ENCODE measurements around the gene NEMP1. TPM values are rescaled to one million over a fixed set of nuclear protein-coding genes. Genes with fewer than 3 reads are reported as not detected.

Gene NEMP1
- total and polyA plus RNA-seq, 10 of the 15 experiments (the other 5 are each of a cell fraction or from before 2014, with no cell fraction given), result 4.0 to 45.9 (median 19.8) TPM

DNA sequence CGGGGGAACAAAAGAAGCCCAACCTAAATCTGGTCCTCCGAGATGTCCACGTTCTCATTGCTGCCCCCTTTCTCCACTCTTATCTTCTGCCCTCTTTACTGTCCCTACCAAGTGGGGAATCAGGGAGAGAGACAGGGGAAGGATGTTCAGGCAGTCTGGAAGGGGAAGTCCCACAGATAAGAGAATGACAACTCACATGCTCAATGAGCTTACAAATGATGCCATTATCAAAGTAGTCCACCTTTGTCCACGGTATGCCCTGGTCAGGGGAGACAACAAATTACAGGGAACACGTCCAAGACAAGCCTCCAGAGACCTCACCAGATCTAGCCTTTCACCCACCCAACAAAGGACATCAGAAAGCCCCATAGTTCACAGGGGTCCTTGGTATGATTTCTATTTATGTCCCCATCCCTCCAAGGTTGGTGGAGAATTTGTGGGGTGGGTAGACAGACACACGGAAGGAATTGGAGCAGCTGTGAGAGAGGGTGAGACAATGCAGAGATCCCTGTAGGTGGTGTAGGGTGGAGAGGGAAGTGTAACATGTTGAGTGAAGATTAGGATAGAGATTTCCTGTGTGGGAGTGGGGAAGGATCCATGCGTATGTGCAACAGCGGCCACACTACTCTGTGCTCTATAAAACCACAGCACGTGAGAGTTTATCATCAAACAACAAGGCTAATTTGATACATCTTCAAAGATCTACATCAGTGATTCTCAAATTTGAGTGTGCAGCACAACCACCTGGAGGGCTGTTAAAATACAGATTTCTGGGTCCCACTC is 39.4 kb downstream of the NEMP1 start (continued):
- TF ChIP-seq, protein P1, sequence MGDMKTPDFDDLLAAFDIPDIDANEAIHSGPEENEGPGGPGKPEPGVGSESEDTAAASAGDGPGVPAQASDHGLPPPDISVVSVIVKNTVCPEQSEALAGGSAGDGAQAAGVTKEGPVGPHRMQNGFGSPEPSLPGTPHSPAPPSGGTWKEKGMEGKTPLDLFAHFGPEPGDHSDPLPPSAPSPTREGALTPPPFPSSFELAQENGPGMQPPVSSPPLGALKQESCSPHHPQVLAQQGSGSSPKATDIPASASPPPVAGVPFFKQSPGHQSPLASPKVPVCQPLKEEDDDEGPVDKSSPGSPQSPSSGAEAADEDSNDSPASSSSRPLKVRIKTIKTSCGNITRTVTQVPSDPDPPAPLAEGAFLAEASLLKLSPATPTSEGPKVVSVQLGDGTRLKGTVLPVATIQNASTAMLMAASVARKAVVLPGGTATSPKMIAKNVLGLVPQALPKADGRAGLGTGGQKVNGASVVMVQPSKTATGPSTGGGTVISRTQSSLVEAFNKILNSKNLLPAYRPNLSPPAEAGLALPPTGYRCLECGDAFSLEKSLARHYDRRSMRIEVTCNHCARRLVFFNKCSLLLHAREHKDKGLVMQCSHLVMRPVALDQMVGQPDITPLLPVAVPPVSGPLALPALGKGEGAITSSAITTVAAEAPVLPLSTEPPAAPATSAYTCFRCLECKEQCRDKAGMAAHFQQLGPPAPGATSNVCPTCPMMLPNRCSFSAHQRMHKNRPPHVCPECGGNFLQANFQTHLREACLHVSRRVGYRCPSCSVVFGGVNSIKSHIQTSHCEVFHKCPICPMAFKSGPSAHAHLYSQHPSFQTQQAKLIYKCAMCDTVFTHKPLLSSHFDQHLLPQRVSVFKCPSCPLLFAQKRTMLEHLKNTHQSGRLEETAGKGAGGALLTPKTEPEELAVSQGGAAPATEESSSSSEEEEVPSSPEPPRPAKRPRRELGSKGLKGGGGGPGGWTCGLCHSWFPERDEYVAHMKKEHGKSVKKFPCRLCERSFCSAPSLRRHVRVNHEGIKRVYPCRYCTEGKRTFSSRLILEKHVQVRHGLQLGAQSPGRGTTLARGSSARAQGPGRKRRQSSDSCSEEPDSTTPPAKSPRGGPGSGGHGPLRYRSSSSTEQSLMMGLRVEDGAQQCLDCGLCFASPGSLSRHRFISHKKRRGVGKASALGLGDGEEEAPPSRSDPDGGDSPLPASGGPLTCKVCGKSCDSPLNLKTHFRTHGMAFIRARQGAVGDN (IDR thresholded peaks at IDR 0.05), result no peak
- TF ChIP-seq, protein P2, sequence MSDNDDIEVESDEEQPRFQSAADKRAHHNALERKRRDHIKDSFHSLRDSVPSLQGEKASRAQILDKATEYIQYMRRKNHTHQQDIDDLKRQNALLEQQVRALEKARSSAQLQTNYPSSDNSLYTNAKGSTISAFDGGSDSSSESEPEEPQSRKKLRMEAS (IDR thresholded peaks at IDR 0.05; ENCODE audit: low read depth, low read length), result no peak
- no peak for TF ChIP-seq NR2F1 (conservative IDR thresholded peaks at IDR 0.05)

DNA sequence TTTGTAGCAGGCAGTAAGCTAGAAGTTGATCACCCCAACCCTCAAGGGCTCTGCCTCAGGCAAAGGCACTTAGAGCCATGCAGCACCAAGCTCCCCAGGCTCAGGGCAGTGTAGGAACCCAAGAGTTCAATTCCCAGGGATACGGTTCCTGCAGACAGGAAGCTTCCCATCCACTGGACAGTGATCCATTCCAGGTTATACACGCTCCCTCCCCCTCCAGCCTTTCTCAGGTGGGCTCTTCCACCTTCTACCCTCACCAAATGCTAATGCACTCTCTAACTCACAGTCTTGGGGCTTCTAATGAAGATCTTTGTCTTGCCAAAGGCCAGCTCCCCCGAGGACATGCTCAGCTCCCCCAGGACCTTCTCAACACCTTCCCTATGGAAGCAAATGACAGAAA is 41.3 kb downstream of the NEMP1 start:
- Histone ChIP-seq H3K4me1 (ENCODE audit: control insufficient read depth, insufficient read depth, low read length) (no peaks in the 10 kb centered on the region), H3K9me3 (replicated peaks; ENCODE audit: control insufficient read depth, insufficient read depth, low read length) (no peaks in the 10 kb centered on the region), H3K36me3 (ENCODE audit: control insufficient read depth in 2 of 2, insufficient read depth in 2 of 2, low read length in 1 of 2) (no peaks in the 10 kb centered on the region), H2AFZ (ENCODE audit: control insufficient read depth, low read depth, low read length) (no peak overlapping the region), H4K20me1 (ENCODE audit: control insufficient read depth, insufficient read depth) (no peaks in the 10 kb centered on the region), H3K79me2 (ENCODE audit: control insufficient read depth, insufficient read depth, low read length) (no peaks in the 10 kb centered on the region), H3K4me2 (ENCODE audit: control insufficient read depth, insufficient read depth) (no peak overlapping the region), H3K27me3 (replicated peaks in 1 of 2; ENCODE audit: control insufficient read depth in 2 of 2, insufficient read depth in 2 of 2, low read length in 1 of 2) (no peaks in the 10 kb centered on the region), H3K27ac (ENCODE audit: control insufficient read depth, insufficient read depth) (no peak overlapping the region), H3K9ac (ENCODE audit: control insufficient read depth, insufficient read depth, low read length) (no peak overlapping the region), H3K4me3 (no peak overlapping the region)
- no peak for FAIRE-seq
- ChIA-PET POLR2A (no interaction called here), RAD21 (ENCODE audit: unreplicated experiment) (no interaction called here), SMC1A (ENCODE audit: uncharacterized antibody, unreplicated experiment) (no interaction called here), CTCF (interaction anchor here (1.2 kb wide), 1 partner anchor 10 kb away, joined by 3 read pairs; no protein-coding TSS in a partner anchor)
- intact Hi-C loops (cut with micrococcal nuclease; ENCODE audit: unreplicated experiment) (no loop called here), in situ Hi-C loops (cut with MboI) (no loop called here)
- no peak for DNase-seq (ENCODE audit: low read depth, low spot score)
- ATAC-seq, result no peak
- WGBS (ENCODE audit: insufficient coverage, insufficient replicate concordance, low lambda C conversion rate, missing lambda C conversion rate), result 53% methylated on average over 3 of the region's 3 CpGs
- BruUV-seq (replicated peaks), result no TSS peak
- no peak for TF ChIP-seq MTA2 (IDR thresholded peaks at IDR 0.05; ENCODE audit: low read depth)
- TF ChIP-seq ATF7 (IDR thresholded peaks at IDR 0.05; ENCODE audit: low read depth), result no peak
- no peak for TF ChIP-seq FOXM1 (IDR thresholded peaks at IDR 0.05; ENCODE audit: low read depth, low read length)
- no peak for TF ChIP-seq BHLHE40 (IDR thresholded peaks at IDR 0.05; ENCODE audit: borderline replicate concordance in 1 of 2, low read depth in 2 of 2, low read length in 1 of 2)
- no peak for TF ChIP-seq STAT1 (conservative IDR thresholded peaks at IDR 0.05)
- TF ChIP-seq BMI1 (IDR thresholded peaks at IDR 0.05; ENCODE audit: borderline replicate concordance), result no peak
- no peak for TF ChIP-seq FOS (IDR thresholded peaks at IDR 0.05; ENCODE audit: borderline replicate concordance, extremely low read depth, insufficient read length)
- TF ChIP-seq ZSCAN29 (IDR thresholded peaks at IDR 0.05), result no peak
- no peak for TF ChIP-seq ZNF24 (IDR thresholded peaks at IDR 0.05)
- TF ChIP-seq SUPT20H (IDR thresholded peaks at IDR 0.05; ENCODE audit: borderline replicate concordance, control insufficient read depth, low read depth, low read length), result no peak
- TF ChIP-seq, protein P3, sequence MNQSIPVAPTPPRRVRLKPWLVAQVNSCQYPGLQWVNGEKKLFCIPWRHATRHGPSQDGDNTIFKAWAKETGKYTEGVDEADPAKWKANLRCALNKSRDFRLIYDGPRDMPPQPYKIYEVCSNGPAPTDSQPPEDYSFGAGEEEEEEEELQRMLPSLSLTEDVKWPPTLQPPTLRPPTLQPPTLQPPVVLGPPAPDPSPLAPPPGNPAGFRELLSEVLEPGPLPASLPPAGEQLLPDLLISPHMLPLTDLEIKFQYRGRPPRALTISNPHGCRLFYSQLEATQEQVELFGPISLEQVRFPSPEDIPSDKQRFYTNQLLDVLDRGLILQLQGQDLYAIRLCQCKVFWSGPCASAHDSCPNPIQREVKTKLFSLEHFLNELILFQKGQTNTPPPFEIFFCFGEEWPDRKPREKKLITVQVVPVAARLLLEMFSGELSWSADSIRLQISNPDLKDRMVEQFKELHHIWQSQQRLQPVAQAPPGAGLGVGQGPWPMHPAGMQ (IDR thresholded peaks at IDR 0.05; ENCODE audit: borderline replicate concordance), result no peak
